ENCODE measurements around the gene RGS13.

- TF ChIP-seq, protein P1, sequence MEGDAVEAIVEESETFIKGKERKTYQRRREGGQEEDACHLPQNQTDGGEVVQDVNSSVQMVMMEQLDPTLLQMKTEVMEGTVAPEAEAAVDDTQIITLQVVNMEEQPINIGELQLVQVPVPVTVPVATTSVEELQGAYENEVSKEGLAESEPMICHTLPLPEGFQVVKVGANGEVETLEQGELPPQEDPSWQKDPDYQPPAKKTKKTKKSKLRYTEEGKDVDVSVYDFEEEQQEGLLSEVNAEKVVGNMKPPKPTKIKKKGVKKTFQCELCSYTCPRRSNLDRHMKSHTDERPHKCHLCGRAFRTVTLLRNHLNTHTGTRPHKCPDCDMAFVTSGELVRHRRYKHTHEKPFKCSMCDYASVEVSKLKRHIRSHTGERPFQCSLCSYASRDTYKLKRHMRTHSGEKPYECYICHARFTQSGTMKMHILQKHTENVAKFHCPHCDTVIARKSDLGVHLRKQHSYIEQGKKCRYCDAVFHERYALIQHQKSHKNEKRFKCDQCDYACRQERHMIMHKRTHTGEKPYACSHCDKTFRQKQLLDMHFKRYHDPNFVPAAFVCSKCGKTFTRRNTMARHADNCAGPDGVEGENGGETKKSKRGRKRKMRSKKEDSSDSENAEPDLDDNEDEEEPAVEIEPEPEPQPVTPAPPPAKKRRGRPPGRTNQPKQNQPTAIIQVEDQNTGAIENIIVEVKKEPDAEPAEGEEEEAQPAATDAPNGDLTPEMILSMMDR (IDR thresholded peaks at IDR 0.05) = no peak
- TF ChIP-seq EZH2 (IDR thresholded peaks at IDR 0.05; ENCODE audit: borderline replicate concordance, insufficient read depth, low read depth, low read length, poor library complexity, severe bottlenecking) = no peak
Observed at GRCh38 chr1:192608671-192609070, 27.3 kb upstream of the RGS13 start.

Data from B cell (primary cell).